SU-DHL-6 (cell line): Measurements from ENCODE around the gene BRD3OS.

Source experiments
- EZH2phosphoT487 ChIP-seq: fragments of 200-600 bp; sonication (generic), shearing (Covaris generic); conservative IDR thresholded peaks from 2 replicates; pipeline ENCODE4 v1.6.1; 2018; ENCODE audit warnings: mild to moderate bottlenecking, antibody characterized with exemption, low read length, moderate library complexity, mixed read lengths
- TF ChIP-seq, protein P1 (sequence below): fragments of 200-600 bp; sonication (generic); IDR thresholded peaks from one replicate; pipeline ENCODE4 v1.5.1; 2017; ENCODE audit warnings: antibody characterized with exemption, mild to moderate bottlenecking, low read length, moderate library complexity; ENCODE audit not compliant: insufficient read depth, poor library complexity, severe bottlenecking

DNA sequence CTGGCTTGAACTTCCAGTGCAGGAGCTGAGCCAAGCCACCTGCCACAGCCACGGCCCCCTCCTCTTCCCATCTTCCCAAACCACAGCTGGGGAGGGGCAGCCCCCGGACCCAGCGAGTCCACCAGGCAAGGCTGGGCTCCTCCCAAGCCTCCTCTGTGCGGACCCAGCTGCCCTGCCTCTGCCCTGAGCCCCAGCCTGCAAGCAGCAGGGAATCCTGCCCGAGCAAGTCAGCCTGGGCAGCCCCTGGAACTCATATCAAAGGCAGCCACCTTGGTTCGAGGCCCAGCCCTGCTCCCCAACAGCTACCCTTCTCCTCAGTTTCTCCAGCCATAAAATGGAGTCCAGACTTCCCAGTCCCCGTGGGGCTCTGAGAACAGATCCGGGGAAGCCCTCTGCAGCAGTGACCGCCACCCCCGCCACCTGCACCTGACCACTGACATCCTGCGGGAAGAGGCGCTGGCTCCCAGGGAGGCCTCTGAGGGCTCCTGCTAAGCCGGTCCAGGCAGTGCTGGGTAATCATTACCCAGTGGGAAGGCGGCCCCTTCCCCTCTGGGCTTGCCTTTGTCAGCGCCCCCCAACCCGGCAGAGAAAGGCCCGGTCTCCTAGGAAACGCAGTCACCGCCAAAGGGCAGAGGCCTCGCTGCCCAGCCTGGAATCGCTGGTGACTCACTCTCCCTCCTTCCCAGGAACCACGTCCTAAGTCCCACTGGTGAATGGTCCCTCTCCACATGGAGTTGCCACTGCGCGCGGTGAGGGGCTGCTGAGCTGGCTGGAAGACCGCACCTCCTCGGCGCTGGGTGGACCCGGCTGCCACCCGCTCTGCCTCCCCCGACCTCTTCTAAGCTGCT lies 34.7 kb upstream of the BRD3OS start:
- TF ChIP-seq, protein P1, sequence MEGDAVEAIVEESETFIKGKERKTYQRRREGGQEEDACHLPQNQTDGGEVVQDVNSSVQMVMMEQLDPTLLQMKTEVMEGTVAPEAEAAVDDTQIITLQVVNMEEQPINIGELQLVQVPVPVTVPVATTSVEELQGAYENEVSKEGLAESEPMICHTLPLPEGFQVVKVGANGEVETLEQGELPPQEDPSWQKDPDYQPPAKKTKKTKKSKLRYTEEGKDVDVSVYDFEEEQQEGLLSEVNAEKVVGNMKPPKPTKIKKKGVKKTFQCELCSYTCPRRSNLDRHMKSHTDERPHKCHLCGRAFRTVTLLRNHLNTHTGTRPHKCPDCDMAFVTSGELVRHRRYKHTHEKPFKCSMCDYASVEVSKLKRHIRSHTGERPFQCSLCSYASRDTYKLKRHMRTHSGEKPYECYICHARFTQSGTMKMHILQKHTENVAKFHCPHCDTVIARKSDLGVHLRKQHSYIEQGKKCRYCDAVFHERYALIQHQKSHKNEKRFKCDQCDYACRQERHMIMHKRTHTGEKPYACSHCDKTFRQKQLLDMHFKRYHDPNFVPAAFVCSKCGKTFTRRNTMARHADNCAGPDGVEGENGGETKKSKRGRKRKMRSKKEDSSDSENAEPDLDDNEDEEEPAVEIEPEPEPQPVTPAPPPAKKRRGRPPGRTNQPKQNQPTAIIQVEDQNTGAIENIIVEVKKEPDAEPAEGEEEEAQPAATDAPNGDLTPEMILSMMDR = no peak
- TF ChIP-seq EZH2phosphoT487 = no peak
